K562 (cell line): ENCODE data around the gene NEFH. TPM values are rescaled to one million over a fixed set of nuclear protein-coding genes. Genes with fewer than 3 reads are reported as not detected.

ENCODE experiments used
- ATAC-seq: fragments of 200-7000 bp; cut with Tn5 transposase; 3 replicates; pipeline ENCODE4 v1.9.1; 2020; ENCODE audit warnings: moderate library complexity
- BruUV-seq: library from RNA; stranded (reverse); fragments of 400-500 nt; replicated peaks from 2 replicates; lab custom pipeline; 2021; lab: Mats Ljungman, UMichigan
- CTCF ChIA-PET: fragments of 300-600 bp; formaldehyde crosslinking; extraction: SDS; loops from one replicate; lab custom pipeline; 2021; ENCODE audit warnings: low intra/inter-chr PET ratio; lab: Yijun Ruan, JAX
- POLR2A ChIA-PET: fragments of 300-600, 350-650 bp; sonication (Branson Sonifier 250); formaldehyde crosslinking; extraction: SDS; loops from one replicate; lab custom pipeline; 2021; ENCODE audit warnings: antibody characterized with exemption, inconsistent platforms; lab: Yijun Ruan, JAX
- DNase-seq, 4 experiments: peaks; one replicate each; pipeline versions ENCODE4 v3.0.0 to v3.0.0-alpha.2; 2011 to 2018; ENCODE audit warnings: low spot score in 3 of 4, mixed read lengths in 3 of 4; ENCODE audit errors: extremely low read depth in 1 of 4
- FAIRE-seq: peaks from 2 replicates; lab custom pipeline; 2011; peaks lifted over from hg19 to GRCh38; lab: Jason Lieb, UNC
- H2AFZ ChIP-seq: 2 replicates; pipeline ENCODE4 v1.6.0; 2011; ENCODE audit warnings: low read depth, low read length, control low read depth, inconsistent platforms
- H3K27ac ChIP-seq: fragments of 200-600 bp; 3 replicates; pipeline ENCODE4 v1.8.0; 2011; ENCODE audit warnings: low read depth, mild to moderate bottlenecking, control low read depth, inconsistent platforms, low read length, moderate library complexity, mixed read lengths; ENCODE audit errors: extremely low read depth
- H3K27me3 ChIP-seq, 2 experiments: fragments of 300-600 bp in 1 of 2; 2 replicates in 1 of 2; 3 replicates in 1 of 2; pipeline versions ENCODE4 v1.6.0 to v1.8.0; 2011; ENCODE audit warnings: inconsistent platforms in 2 of 2, low read length in 2 of 2, mild to moderate bottlenecking in 1 of 2, mixed read lengths in 1 of 2, moderate library complexity in 1 of 2; ENCODE audit not compliant: control insufficient read depth in 2 of 2, insufficient read depth in 2 of 2
- H3K36me3 ChIP-seq: fragments of 300-600 bp; 3 replicates; pipeline ENCODE4 v1.8.0; 2011; ENCODE audit warnings: mild to moderate bottlenecking, low read length, inconsistent platforms; ENCODE audit not compliant: control insufficient read depth, insufficient read depth
- H3K4me1 ChIP-seq, 2 experiments: fragments of 200-600 bp in 1 of 2; replicated peaks in 1 of 2; 2 replicates in 1 of 2; 3 replicates in 1 of 2; pipeline versions ENCODE4 v1.5.1 to v1.8.0; 2011; ENCODE audit warnings: inconsistent platforms in 2 of 2, low read length in 2 of 2, mild to moderate bottlenecking in 1 of 2, mixed read lengths in 1 of 2, moderate library complexity in 1 of 2; ENCODE audit not compliant: control insufficient read depth in 2 of 2, insufficient read depth in 2 of 2
- H3K4me2 ChIP-seq: 2 replicates; pipeline ENCODE4 v1.6.1; 2011; ENCODE audit warnings: low read length, control low read depth, inconsistent platforms, mixed read lengths; ENCODE audit not compliant: insufficient read depth
- H3K4me3 ChIP-seq: fragments of 200-600 bp; sonication (generic), shearing (Covaris generic); 2 replicates; pipeline ENCODE4 v1.5.1; 2016; ENCODE audit warnings: control low read depth, inconsistent platforms
- H3K79me2 ChIP-seq: fragments of 200-600 bp; 3 replicates; pipeline ENCODE4 v1.8.0; 2011; ENCODE audit warnings: low read length, inconsistent platforms; ENCODE audit not compliant: control insufficient read depth, insufficient read depth
- H3K9ac ChIP-seq, 2 experiments: 2 replicates each; pipeline versions ENCODE4 v1.6.0 to v1.6.1; 2011; ENCODE audit warnings: low read depth in 2 of 2, low read length in 2 of 2, control low read depth in 1 of 2, inconsistent platforms in 1 of 2, mild to moderate bottlenecking in 1 of 2, mixed read lengths in 1 of 2; ENCODE audit not compliant: insufficient read depth in 1 of 2
- H3K9me1 ChIP-seq: one replicate; pipeline ENCODE4 v1.6.0; 2011; ENCODE audit warnings: inconsistent platforms, mild to moderate bottlenecking, low read length, moderate library complexity; ENCODE audit not compliant: control insufficient read depth, insufficient read depth
- H3K9me3 ChIP-seq: replicated peaks from 2 replicates; pipeline ENCODE4 v1.5.1; 2011; ENCODE audit warnings: low read depth, low read length, inconsistent platforms; ENCODE audit not compliant: control insufficient read depth, insufficient read depth
- H4K20me1 ChIP-seq: replicated peaks from 2 replicates; pipeline ENCODE4 v1.6.1; 2011; ENCODE audit warnings: low read length, inconsistent platforms, mixed read lengths; ENCODE audit not compliant: control insufficient read depth, insufficient read depth
- ERF ChIP-seq: fragments of 450-650 bp; formaldehyde crosslinking; IDR thresholded peaks from 2 replicates; pipeline ENCODE4 v1.4.0; 2020; ENCODE audit warnings: mild to moderate bottlenecking, mixed read lengths
- HCFC1 ChIP-seq: IDR thresholded peaks from 2 replicates; pipeline ENCODE4 v1.6.1; 2012; ENCODE audit warnings: low read depth, low read length, improper control_type of control experiment
- KLF13 ChIP-seq: fragments of 450-650 bp; IDR thresholded peaks from 2 replicates; pipeline ENCODE4 v1.6.1; 2016; ENCODE audit warnings: missing genetic modification characterization, low read depth, mild to moderate bottlenecking, missing compliant biosample characterization, moderate library complexity, borderline replicate concordance
- MXI1 ChIP-seq: IDR thresholded peaks from 2 replicates; pipeline ENCODE4 v1.6.1; 2011; ENCODE audit warnings: low read depth, mild to moderate bottlenecking, improper control_type of control experiment, low read length
- NFE2 ChIP-seq: IDR thresholded peaks from 2 replicates; pipeline ENCODE4 v1.6.1; 2014; ENCODE audit warnings: antibody characterized with exemption, low read depth
- SP2 ChIP-seq: IDR thresholded peaks from 2 replicates; pipeline ENCODE4 v1.6.1; 2011; ENCODE audit warnings: mild to moderate bottlenecking, low read depth, low read length, moderate library complexity; ENCODE audit not compliant: poor library complexity, severe bottlenecking; ENCODE audit errors: extremely low read depth
- ZNF316 ChIP-seq: fragments of 450-650 bp; IDR thresholded peaks from 2 replicates; pipeline ENCODE4 v1.6.1; 2016
- WGBS: fragments of 100-300 bp; shearing (Covaris generic); methylation state at CpG from one replicate; pipeline ENCODE4 v1.1.6; 2016; ENCODE audit warnings: low coverage, mixed read lengths; ENCODE audit not compliant: insufficient coverage; ENCODE audit errors: missing lambda C conversion rate; 5-methylcytosine and 5-hydroxymethylcytosine counted together
- in situ Hi-C: fragments of 300-500 bp; cut with MboI; formaldehyde crosslinking; loops from 4 replicates; pipeline ENCODE4 v1.15.0; 2018; ENCODE audit warnings: inconsistent platforms, mixed read lengths
- intact Hi-C: fragments of 100-400 bp; cut with micrococcal nuclease; formaldehyde crosslinking; loops from 2 replicates; pipeline ENCODE4 v1.14.2; 2022
- polyA plus RNA-seq, 8 experiments: library from polyadenylated mRNA; depleted of rRNA in 4 of 8; stranded (reverse) in 5 of 8; unstranded in 3 of 8; fragments of >200 nt; fragmentation: Nextera tagmentation in 2 of 8; fragmentation: Illumina TruSeq in 1 of 8; extraction: Ambion mirVana in 2 of 8; extraction: Trizol in 1 of 8; gene quantifications; 2 replicates each; pipeline versions ENCODE4 v1.2.1 to v1.2.3, GENCODE V29; 2011 to 2014; ENCODE audit warnings: inconsistent platforms in 1 of 8, missing spikeins in 1 of 8
- total RNA-seq, 7 experiments: library from RNA; depleted of rRNA in 6 of 7; stranded (reverse); fragments of >200 nt in 6 of 7; fragmentation: Illumina TruSeq in 2 of 7; extraction: Trizol in 2 of 7; gene quantifications; 2 replicates each; pipeline versions ENCODE4 v1.2.1 to v1.2.3, GENCODE V29; 2011 to 2021; ENCODE audit warnings: low replicate concordance in 1 of 7
- TF ChIP-seq, protein P1 (sequence below): sonication (generic); formaldehyde crosslinking; IDR thresholded peaks from 2 replicates; pipeline ENCODE4 v1.8.1; 2023; ENCODE audit warnings: mild to moderate bottlenecking, missing genetic modification reagents

Gene NEFH
- total and polyA plus RNA-seq, 9 of the 15 experiments (the other 6 are each of a cell fraction or from before 2014, with no cell fraction given), result 2.3 to 26.9 (median 10.8) TPM

DNA sequence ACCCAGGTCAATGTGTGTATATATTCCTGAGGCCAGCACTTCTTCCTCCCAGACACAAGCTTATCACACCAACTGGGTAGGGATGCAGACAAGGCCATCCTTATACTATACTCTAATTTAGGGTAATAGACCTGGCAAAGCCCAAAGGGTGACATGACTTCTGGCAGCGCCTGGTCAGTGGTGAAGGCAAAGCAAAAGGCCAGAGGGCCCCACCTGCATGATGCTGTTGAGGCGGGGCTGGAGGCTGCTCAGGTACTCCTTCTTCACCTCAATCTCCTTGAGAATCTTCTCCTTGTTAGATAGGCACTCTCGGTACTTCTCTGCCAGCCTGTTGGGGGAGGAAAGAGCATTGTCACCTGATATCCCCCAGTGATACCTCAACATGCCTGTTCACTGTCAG is 56.4 kb downstream of the NEFH start (continued):
- TF ChIP-seq, protein P1, sequence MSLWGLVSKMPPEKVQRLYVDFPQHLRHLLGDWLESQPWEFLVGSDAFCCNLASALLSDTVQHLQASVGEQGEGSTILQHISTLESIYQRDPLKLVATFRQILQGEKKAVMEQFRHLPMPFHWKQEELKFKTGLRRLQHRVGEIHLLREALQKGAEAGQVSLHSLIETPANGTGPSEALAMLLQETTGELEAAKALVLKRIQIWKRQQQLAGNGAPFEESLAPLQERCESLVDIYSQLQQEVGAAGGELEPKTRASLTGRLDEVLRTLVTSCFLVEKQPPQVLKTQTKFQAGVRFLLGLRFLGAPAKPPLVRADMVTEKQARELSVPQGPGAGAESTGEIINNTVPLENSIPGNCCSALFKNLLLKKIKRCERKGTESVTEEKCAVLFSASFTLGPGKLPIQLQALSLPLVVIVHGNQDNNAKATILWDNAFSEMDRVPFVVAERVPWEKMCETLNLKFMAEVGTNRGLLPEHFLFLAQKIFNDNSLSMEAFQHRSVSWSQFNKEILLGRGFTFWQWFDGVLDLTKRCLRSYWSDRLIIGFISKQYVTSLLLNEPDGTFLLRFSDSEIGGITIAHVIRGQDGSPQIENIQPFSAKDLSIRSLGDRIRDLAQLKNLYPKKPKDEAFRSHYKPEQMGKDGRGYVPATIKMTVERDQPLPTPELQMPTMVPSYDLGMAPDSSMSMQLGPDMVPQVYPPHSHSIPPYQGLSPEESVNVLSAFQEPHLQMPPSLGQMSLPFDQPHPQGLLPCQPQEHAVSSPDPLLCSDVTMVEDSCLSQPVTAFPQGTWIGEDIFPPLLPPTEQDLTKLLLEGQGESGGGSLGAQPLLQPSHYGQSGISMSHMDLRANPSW, result no peak
- no peak for TF ChIP-seq ZNF316
- TF ChIP-seq ERF (CRISPR knock-in tag), result no peak
- no peak for TF ChIP-seq MXI1
- no peak for TF ChIP-seq KLF13 (tag)

DNA sequence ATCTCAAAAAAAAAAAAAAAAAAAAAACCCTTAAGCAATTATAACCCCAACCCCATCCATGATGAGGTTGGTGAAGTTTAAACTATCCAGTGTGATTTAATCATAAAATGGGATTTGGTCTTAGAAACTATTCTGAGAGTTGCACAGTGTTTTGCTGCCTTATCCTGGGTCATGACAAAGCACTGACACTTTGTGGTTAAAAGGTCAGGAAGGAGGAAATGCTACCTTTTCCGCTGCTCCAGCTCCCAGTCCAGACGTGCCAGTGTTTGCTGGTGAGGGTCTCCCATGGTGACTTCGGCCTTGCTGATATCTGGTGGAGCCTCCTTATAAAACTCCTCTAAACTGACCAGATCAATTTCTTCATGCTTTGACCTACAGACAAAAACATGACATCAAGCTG is 59.1 kb downstream of the NEFH start:
- CTCF ChIA-PET, result no interaction called here
- intact Hi-C loops, result no loop called here
- BruUV-seq, result no TSS peak
- H3K9me1 ChIP-seq, result no peaks in the 10 kb centered on the region
- H3K9me3 ChIP-seq, result no peaks in the 10 kb centered on the region
- H3K27me3 ChIP-seq, result no peaks in the 10 kb centered on the region
- peak; percentile 59 for ATAC-seq
- H3K27ac ChIP-seq, result peak overlapping the region; percentile 54; the same call in 1 of the 3 replicates
- H2AFZ ChIP-seq, result no peak overlapping the region
- H3K4me1 ChIP-seq, result peaks cover 4 to 6% of the 10 kb centered on the region in 2 experiments; a peak in 3 of 5 replicates
- peaks cover 77% of the 10 kb centered on the region; the same call in 2 of the 3 replicates for H3K36me3 ChIP-seq
- H3K4me2 ChIP-seq, result no peak overlapping the region
- H4K20me1 ChIP-seq, result no peaks in the 10 kb centered on the region
- H3K9ac ChIP-seq, result no peak overlapping the region; a peak in 1 of 4 replicates
- WGBS, result 48% methylated on average over 3 of the region's 3 CpGs
- POLR2A ChIA-PET, result no interaction called here
- H3K79me2 ChIP-seq, result no peaks in the 10 kb centered on the region
- in situ Hi-C loops, result no loop called here
- peak in 1 of 4 experiments; percentile 24 for DNase-seq
- no peak overlapping the region for H3K4me3 ChIP-seq
- TF ChIP-seq NFE2 (peak; percentile 47; the same call in 1 of the 2 replicates), HCFC1 (no peak), SP2 (no peak)
- peak; percentile 87 for FAIRE-seq

Other genes starting within 250 kb of the NEFH start
Only the 7 nearest of the 10 such genes appear.
- 7.0 and 9.5 TPM in 2 replicates for gene GAS2L1, start 173.6 kb upstream of the NEFH start, total RNA-seq (2014; rRNA removed)
- 1.3 and 1.5 TPM in 2 replicates for gene GAS2L1, start 173.6 kb upstream of the NEFH start, total RNA-seq (2014; rRNA removed; fragmentation: Illumina TruSeq; extraction: Trizol)
- gene GAS2L1, start 173.6 kb upstream of the NEFH start, total RNA-seq (2015; rRNA removed; fragmentation: Illumina TruSeq; extraction: Trizol), result 4.8 and 5.4 TPM in 2 replicates
- gene GAS2L1, start 173.6 kb upstream of the NEFH start, total RNA-seq (2021), result 19.7 and 21.4 TPM in 2 replicates
- gene GAS2L1, start 173.6 kb upstream of the NEFH start, polyA plus RNA-seq (2011; rRNA removed), result 3.2 and 5.1 TPM in 2 replicates
- 2.4 and 6.6 TPM in 2 replicates for gene GAS2L1, start 173.6 kb upstream of the NEFH start, polyA plus RNA-seq (2014; fragmentation: Illumina TruSeq; extraction: Trizol)
- gene GAS2L1, start 173.6 kb upstream of the NEFH start, polyA plus RNA-seq (2014; fragmentation: Nextera tagmentation; extraction: Ambion mirVana), result under 1 TPM; 0.56 to 0.94 TPM
- 14.3 and 17.2 TPM in 2 replicates for gene GAS2L1, start 173.6 kb upstream of the NEFH start, polyA plus RNA-seq (2014; rRNA removed)
- 0.53 and 0.95 TPM in 2 replicates for gene RASL10A, start 164.5 kb upstream of the NEFH start, total RNA-seq (2014; rRNA removed)
- 0.25 TPM in 1 of 2 replicates, not detected in the other for gene RASL10A, start 164.5 kb upstream of the NEFH start, total RNA-seq (2014; rRNA removed; fragmentation: Illumina TruSeq; extraction: Trizol)
- not detected in 2 replicates for gene RASL10A, start 164.5 kb upstream of the NEFH start, total RNA-seq (2015; rRNA removed; fragmentation: Illumina TruSeq; extraction: Trizol)
- gene RASL10A, start 164.5 kb upstream of the NEFH start, total RNA-seq (2021), result 0.49 and 0.60 TPM in 2 replicates
- 0.37 and 0.40 TPM in 2 replicates for gene RASL10A, start 164.5 kb upstream of the NEFH start, polyA plus RNA-seq (2011; rRNA removed)
- not detected in 2 replicates for gene RASL10A, start 164.5 kb upstream of the NEFH start, polyA plus RNA-seq (2014; fragmentation: Illumina TruSeq; extraction: Trizol)
- under 1 TPM in 1 of 2 experiments, not detected in 1; 0.17 TPM for gene RASL10A, start 164.5 kb upstream of the NEFH start, polyA plus RNA-seq (2014; fragmentation: Nextera tagmentation; extraction: Ambion mirVana)
- 0.54 and 1.2 TPM in 2 replicates for gene RASL10A, start 164.5 kb upstream of the NEFH start, polyA plus RNA-seq (2014; rRNA removed)
- 45.7 and 62.1 TPM in 2 replicates for gene AP1B1, start 91.6 kb upstream of the NEFH start, total RNA-seq (2014; rRNA removed)
- 16.2 and 18.5 TPM in 2 replicates for gene AP1B1, start 91.6 kb upstream of the NEFH start, total RNA-seq (2014; rRNA removed; fragmentation: Illumina TruSeq; extraction: Trizol)
- gene AP1B1, start 91.6 kb upstream of the NEFH start, total RNA-seq (2015; rRNA removed; fragmentation: Illumina TruSeq; extraction: Trizol), result 28.4 and 30.1 TPM in 2 replicates
- 55.6 and 60.9 TPM in 2 replicates for gene AP1B1, start 91.6 kb upstream of the NEFH start, total RNA-seq (2021)
- gene AP1B1, start 91.6 kb upstream of the NEFH start, polyA plus RNA-seq (2011; rRNA removed), result 25.7 and 40.6 TPM in 2 replicates
- 47.9 and 54.0 TPM in 2 replicates for gene AP1B1, start 91.6 kb upstream of the NEFH start, polyA plus RNA-seq (2014; fragmentation: Illumina TruSeq; extraction: Trizol)
- 1 to 10 TPM; 1.2 to 1.6 TPM for gene AP1B1, start 91.6 kb upstream of the NEFH start, polyA plus RNA-seq (2014; fragmentation: Nextera tagmentation; extraction: Ambion mirVana)
- 31.1 and 33.3 TPM in 2 replicates for gene AP1B1, start 91.6 kb upstream of the NEFH start, polyA plus RNA-seq (2014; rRNA removed)
- gene RFPL1, start 41.6 kb upstream of the NEFH start, total RNA-seq (2014; rRNA removed), result not detected in 2 replicates
- not detected in 2 replicates for gene RFPL1, start 41.6 kb upstream of the NEFH start, total RNA-seq (2014; rRNA removed; fragmentation: Illumina TruSeq; extraction: Trizol)
- gene RFPL1, start 41.6 kb upstream of the NEFH start, total RNA-seq (2015; rRNA removed; fragmentation: Illumina TruSeq; extraction: Trizol), result not detected in 2 replicates
- not detected in 2 replicates for gene RFPL1, start 41.6 kb upstream of the NEFH start, total RNA-seq (2021)
- not detected in 2 replicates for gene RFPL1, start 41.6 kb upstream of the NEFH start, polyA plus RNA-seq (2011; rRNA removed)
- not detected in 2 replicates for gene RFPL1, start 41.6 kb upstream of the NEFH start, polyA plus RNA-seq (2014; fragmentation: Illumina TruSeq; extraction: Trizol)
- not detected for gene RFPL1, start 41.6 kb upstream of the NEFH start, polyA plus RNA-seq (2014; fragmentation: Nextera tagmentation; extraction: Ambion mirVana)
- not detected in 2 replicates for gene RFPL1, start 41.6 kb upstream of the NEFH start, polyA plus RNA-seq (2014; rRNA removed)
- 50.9 and 56.5 TPM in 2 replicates for gene THOC5, start 73.5 kb downstream of the NEFH start, total RNA-seq (2014; rRNA removed)
- gene THOC5, start 73.5 kb downstream of the NEFH start, total RNA-seq (2014; rRNA removed; fragmentation: Illumina TruSeq; extraction: Trizol), result 49.3 and 51.4 TPM in 2 replicates
- gene THOC5, start 73.5 kb downstream of the NEFH start, total RNA-seq (2015; rRNA removed; fragmentation: Illumina TruSeq; extraction: Trizol), result 44.7 and 45.3 TPM in 2 replicates
- 71.2 and 75.1 TPM in 2 replicates for gene THOC5, start 73.5 kb downstream of the NEFH start, total RNA-seq (2021)
- gene THOC5, start 73.5 kb downstream of the NEFH start, polyA plus RNA-seq (2011; rRNA removed), result 60.0 and 64.3 TPM in 2 replicates
- 55.8 and 56.8 TPM in 2 replicates for gene THOC5, start 73.5 kb downstream of the NEFH start, polyA plus RNA-seq (2014; fragmentation: Illumina TruSeq; extraction: Trizol)
- gene THOC5, start 73.5 kb downstream of the NEFH start, polyA plus RNA-seq (2014; fragmentation: Nextera tagmentation; extraction: Ambion mirVana), result 10 to 100 TPM; 46.3 to 96.5 TPM
- 46.8 and 47.9 TPM in 2 replicates for gene THOC5, start 73.5 kb downstream of the NEFH start, polyA plus RNA-seq (2014; rRNA removed)
- gene NIPSNAP1, start 100.9 kb downstream of the NEFH start, total RNA-seq (2014; rRNA removed), result 22.4 and 27.9 TPM in 2 replicates
- 26.0 and 27.3 TPM in 2 replicates for gene NIPSNAP1, start 100.9 kb downstream of the NEFH start, total RNA-seq (2014; rRNA removed; fragmentation: Illumina TruSeq; extraction: Trizol)
- gene NIPSNAP1, start 100.9 kb downstream of the NEFH start, total RNA-seq (2015; rRNA removed; fragmentation: Illumina TruSeq; extraction: Trizol), result 21.0 and 21.4 TPM in 2 replicates
- 24.1 and 24.8 TPM in 2 replicates for gene NIPSNAP1, start 100.9 kb downstream of the NEFH start, total RNA-seq (2021)
- 55.0 and 57.1 TPM in 2 replicates for gene NIPSNAP1, start 100.9 kb downstream of the NEFH start, polyA plus RNA-seq (2011; rRNA removed)
- gene NIPSNAP1, start 100.9 kb downstream of the NEFH start, polyA plus RNA-seq (2014; fragmentation: Illumina TruSeq; extraction: Trizol), result 31.9 and 35.0 TPM in 2 replicates
- 10 to 100 TPM; 10.2 to 13.5 TPM for gene NIPSNAP1, start 100.9 kb downstream of the NEFH start, polyA plus RNA-seq (2014; fragmentation: Nextera tagmentation; extraction: Ambion mirVana)
- gene NIPSNAP1, start 100.9 kb downstream of the NEFH start, polyA plus RNA-seq (2014; rRNA removed), result 26.4 and 32.0 TPM in 2 replicates
- gene NF2, start 123.4 kb downstream of the NEFH start, total RNA-seq (2014; rRNA removed), result 20.2 and 24.9 TPM in 2 replicates
- gene NF2, start 123.4 kb downstream of the NEFH start, total RNA-seq (2014; rRNA removed; fragmentation: Illumina TruSeq; extraction: Trizol), result 21.7 and 22.4 TPM in 2 replicates
- 19.5 and 20.0 TPM in 2 replicates for gene NF2, start 123.4 kb downstream of the NEFH start, total RNA-seq (2015; rRNA removed; fragmentation: Illumina TruSeq; extraction: Trizol)
- 32.5 and 33.8 TPM in 2 replicates for gene NF2, start 123.4 kb downstream of the NEFH start, total RNA-seq (2021)
- gene NF2, start 123.4 kb downstream of the NEFH start, polyA plus RNA-seq (2011; rRNA removed), result 11.8 and 15.2 TPM in 2 replicates
- gene NF2, start 123.4 kb downstream of the NEFH start, polyA plus RNA-seq (2014; fragmentation: Illumina TruSeq; extraction: Trizol), result 9.1 TPM in 2 replicates
- gene NF2, start 123.4 kb downstream of the NEFH start, polyA plus RNA-seq (2014; fragmentation: Nextera tagmentation; extraction: Ambion mirVana), result 1 to 10 TPM; 2.2 to 2.8 TPM
- gene NF2, start 123.4 kb downstream of the NEFH start, polyA plus RNA-seq (2014; rRNA removed), result 11.5 and 14.2 TPM in 2 replicates